Activated CD8-positive, alpha-beta memory T cell treated with anti-CD3 and anti-CD28 coated beads for 36 hours (primary cell): Measurements from ENCODE around the gene LAMC1. TPM values are rescaled to one million over a fixed set of nuclear protein-coding genes. Genes with fewer than 3 reads are reported as not detected.

Experiments used
- CTCF ChIA-PET: fragments of 350-600 bp; sonication (Branson Sonifier 250); formaldehyde crosslinking; loops from one replicate; lab custom pipeline; 2021; ENCODE audit warnings: antibody characterized with exemption; lab: Charles Lee
- POLR2A ChIA-PET: fragments of 350-600 bp; sonication (Branson Sonifier 250); formaldehyde crosslinking; loops from one replicate; lab custom pipeline; 2021; ENCODE audit warnings: antibody characterized with exemption; lab: Charles Lee
- total RNA-seq, 2 experiments: library from RNA; stranded (reverse); gene quantifications; one replicate each; pipeline ENCODE4 v1.2.3, GENCODE V29; 2021

LAMC1 gene
- total RNA-seq, 2 experiments from 2014 or later: 0.15 to 0.27 TPM

DNA sequence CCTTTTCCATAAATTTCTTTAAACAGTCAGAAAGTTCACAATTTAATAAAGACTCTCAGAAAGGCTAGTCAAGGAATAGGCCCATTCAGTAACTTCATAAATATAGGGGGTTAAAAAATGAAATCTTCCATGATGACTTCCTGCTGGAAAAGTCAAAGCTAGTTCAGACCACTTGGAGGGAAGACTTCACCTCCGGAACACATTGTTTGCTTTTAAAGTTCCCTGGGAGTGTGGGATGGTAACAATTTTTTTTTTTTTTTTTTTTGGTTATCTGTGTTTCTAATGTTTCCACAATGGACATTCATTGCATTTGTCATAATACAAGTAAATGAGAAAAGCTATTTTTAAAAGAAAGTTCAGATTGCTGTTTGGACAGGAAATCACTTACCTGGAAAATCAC lies 144.5 kb downstream of the LAMC1 start:
- CTCF ChIA-PET: no interaction called here

DNA sequence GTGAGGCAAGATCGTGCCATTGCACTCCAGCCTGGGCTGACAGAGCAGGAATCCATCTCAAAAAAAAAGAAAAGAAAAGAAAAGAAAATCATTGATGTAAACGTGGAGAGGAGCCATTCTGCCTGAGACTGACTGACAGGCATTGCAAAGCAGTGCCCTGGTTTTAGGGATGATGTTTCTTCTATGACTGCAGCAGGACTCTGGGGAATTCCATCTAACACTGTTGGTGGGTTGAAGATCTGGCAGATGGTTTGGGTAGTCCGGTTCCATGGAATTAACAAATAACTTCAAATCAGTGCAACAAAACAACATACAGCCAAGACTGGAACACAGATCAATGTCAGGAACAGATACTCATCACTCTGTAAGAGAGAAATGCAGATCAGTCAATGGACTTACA lies 145.1 kb downstream of the LAMC1 start:
- ChIA-PET CTCF (no interaction called here), POLR2A (no interaction called here)

More for the DNA sequence above, 144.5 kb downstream of the LAMC1 start:
- POLR2A ChIA-PET: no interaction called here

DNA sequence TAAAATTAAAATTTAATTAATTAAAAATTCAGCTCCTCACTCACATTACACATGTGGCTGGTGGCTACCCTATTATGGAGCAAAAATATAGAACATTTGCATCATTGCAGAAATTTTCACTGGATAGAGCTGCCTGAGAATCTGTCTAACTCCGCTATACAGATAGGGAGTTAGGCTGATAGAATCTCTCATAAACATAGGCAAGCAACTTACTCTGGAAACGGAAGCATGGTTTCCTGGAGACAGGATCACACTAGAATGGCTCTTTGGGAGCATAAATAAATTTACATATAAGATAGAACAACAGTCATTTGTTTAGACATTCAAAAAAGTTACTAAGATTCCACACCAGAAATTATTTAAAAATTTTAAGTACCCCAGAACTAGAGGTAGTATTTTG lies 150.6 kb downstream of the LAMC1 start:
- CTCF ChIA-PET: no interaction called here
- POLR2A ChIA-PET: no interaction called here

DNA sequence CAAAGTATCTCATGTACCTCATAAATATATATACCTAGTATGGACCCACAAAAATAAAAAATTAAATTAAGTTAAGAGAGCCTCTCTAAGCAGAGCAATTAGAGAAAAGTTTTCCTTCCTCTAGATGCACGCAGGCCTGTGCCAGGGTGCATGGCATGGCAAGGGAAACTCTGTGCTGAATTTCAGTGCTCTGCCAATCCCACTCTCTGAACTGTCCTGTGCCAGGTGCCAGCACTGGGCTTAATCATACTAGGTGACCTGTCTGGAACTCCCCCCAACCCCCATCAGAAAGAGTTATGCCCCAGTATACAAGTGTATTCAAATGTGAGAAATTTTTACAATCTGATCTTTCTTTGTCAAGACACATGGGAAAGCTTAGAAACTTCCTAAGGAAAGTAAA lies 152.4 kb downstream of the LAMC1 start:
- CTCF ChIA-PET: no interaction called here
- POLR2A ChIA-PET: no interaction called here

DNA sequence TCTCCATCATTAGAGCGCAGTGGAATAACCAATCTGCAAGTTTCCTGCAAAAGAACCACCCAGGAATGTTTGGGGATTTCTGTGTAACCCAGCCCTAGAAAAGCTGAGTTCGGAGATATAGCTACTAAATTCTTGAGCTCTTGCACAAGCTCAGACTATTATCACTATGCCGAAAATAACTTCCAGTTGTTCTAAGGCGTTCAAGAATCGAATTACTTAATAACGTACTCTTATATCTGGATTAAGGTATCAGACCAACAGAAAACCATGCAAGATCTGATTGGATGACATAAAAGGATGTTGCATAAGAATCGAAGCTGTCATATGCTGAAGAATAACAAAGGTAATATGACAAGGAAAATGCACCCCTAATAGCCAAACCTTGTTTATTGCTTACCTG lies 155.3 kb downstream of the LAMC1 start:
- ChIA-PET CTCF (no interaction called here), POLR2A (no interaction called here)

GRCh38 chr1:183179033-183179432 lies 155.8 kb downstream of the LAMC1 start:
- ChIA-PET POLR2A (no interaction called here), CTCF (interaction anchor here (0.7 kb wide), 1 partner anchor 1686 kb away, joined by 3 read pairs; no protein-coding TSS in a partner anchor)

DNA sequence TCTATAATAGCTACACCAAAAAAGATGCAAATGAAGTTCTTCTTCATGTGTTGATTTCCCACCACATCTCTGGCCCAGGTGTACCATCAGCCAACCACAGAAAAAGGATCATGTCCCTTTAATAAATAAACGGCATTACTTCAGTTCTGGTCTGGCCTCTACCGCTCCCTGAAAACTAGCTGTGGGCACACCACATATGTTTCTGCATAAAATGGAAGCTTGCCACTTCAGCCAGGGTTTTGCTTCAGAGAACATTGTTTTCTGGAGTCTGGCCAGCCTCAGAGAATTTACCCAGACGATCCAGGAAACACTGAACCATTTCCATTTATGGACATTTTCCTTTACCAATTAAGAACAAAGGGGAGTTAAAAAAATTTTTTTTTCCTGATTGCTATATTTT lies 157.0 kb downstream of the LAMC1 start:
- ChIA-PET POLR2A (no interaction called here), CTCF (no interaction called here)

DNA sequence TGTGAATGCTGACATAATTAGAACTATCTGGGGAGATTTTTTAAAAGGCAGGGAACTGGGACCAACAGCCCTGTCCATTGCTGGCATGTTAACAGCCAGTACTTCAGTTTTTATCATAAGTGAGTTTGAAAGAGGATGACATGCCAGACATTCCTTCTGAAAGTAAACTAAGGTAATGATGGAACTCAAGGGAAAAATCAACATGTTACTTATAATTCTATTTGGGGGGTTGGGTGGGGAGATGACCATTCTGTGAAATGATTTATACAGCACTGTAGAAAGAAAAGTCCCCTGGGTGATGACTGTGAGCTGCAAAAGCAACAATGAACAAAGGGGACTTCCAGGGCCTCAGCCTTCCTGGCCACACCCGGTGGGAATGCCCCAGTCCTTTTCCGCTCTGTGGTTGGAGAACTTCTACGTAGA lies 157.4 kb downstream of the LAMC1 start:
- POLR2A ChIA-PET: no interaction called here
- CTCF ChIA-PET: no interaction called here

DNA sequence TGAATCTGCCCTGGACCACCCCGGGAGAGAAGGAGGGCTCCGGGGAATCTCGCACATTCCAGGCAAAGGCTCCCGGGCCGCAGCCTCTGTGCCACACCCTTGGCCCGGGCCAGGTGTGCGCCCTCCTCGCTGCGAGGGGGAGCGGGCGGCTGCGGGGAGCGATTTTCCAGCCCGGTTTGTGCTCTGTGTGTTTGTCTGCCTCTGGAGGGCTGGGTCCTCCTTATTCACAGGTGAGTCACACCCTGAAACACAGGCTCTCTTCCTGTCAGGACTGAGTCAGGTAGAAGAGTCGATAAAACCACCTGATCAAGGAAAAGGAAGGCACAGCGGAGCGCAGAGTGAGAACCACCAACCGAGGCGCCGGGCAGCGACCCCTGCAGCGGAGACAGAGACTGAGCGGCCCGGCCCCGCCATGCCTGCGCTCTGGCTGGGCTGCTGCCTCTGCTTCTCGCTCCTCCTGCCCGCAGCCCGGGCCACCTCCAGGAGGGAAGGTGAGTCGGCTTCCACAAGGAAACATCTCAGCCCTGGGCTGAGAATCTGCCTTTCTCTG lies 162.8 kb downstream of the LAMC1 start, which contains the start of gene LAMC2:
TSS of gene LAMC2 (plus strand) at position 324 of the 550 bp plus-strand sequence. CDS start at position 413, 89 bp downstream.
- ChIA-PET POLR2A (no interaction called here), CTCF (no interaction called here)

- ChIA-PET CTCF (no interaction called here), POLR2A (no interaction called here)
Observed at GRCh38 chr1:183186841-183187240, 163.6 kb downstream of the LAMC1 start.

DNA sequence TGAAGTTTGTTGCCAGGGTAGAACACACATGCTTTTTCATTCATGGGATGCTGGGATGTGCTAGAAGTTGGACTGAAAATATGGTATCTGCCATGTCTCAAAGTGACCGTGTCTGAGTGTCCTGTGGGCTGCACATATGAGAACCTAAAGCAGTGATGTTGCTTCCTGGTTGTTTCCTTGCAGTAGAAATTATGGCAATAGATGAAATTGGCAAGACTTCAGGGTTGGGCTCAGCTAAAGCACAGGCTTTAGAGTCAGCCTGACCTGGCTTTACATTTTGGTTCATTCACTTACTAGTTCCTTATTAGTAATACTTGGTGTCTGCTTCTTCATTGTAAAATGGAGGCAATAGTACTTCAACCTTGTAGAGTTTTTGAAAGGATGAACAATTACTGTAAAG lies 165.0 kb downstream of the LAMC1 start:
- ChIA-PET CTCF (no interaction called here), POLR2A (no interaction called here)

DNA sequence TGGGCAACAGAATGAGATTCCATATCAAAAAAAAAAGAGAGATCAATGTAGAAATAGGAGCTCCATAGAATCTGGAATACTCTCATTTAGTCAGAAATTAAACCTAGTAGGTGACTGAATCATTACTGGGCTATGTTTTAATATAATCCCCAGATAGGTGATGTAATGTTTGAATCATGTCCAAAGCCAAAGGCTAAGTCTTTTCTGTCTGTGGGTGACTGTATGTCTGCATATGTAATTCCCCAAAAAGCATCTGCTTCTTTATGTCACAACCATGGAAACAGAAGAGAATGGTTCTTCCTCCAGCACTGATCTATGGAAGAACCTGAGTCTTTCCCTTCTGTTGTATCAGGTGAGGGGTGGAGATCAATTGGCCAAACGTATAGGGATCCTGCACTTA lies 168.6 kb downstream of the LAMC1 start:
- POLR2A ChIA-PET: no interaction called here
- CTCF ChIA-PET: no interaction called here

GRCh38 chr1:183193963-183194525 lies 170.8 kb downstream of the LAMC1 start:
- ChIA-PET CTCF (no interaction called here), POLR2A (no interaction called here)

DNA sequence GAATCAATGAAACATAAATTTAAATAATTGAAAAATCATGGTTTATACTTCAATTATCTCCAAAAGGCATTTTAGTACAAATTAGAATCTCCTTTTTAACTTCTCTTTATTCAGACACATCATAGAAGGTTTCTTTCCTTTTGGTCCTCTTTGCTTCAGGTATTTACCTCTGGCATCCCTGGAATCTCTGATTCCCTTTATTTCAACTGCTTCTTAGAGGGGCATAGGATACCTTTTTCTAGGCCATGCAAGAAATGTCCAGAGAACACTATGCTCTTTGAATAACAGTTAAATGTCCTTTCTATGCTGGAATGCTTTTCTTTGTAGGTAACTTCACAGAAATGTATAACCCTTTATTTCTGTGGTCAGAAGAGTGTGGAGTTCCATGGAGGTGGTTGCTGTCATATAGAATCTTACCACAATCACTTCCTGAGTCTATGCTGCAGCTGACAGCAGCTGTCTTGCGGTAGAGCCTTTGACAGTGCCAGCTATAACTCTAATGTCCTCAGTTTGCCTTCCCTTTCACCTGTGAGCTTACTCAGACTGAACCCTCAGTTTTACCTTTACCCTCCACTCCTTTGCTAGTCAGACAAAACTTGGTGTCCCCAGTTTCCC lies 171.4 kb downstream of the LAMC1 start:
- ChIA-PET CTCF (no interaction called here), POLR2A (no interaction called here)

- CTCF ChIA-PET: no interaction called here
Observed at GRCh38 chr1:183195142-183195574, 171.9 kb downstream of the LAMC1 start.

More at GRCh38 chr1:183195142-183195574, 171.9 kb downstream of the LAMC1 start:
- POLR2A ChIA-PET: no interaction called here

Other genes starting within 250 kb of the LAMC1 start
- gene NPL, start 233.6 kb upstream of the LAMC1 start, total RNA-seq: 1 to 10 TPM; 7.3 to 8.4 TPM
- 100 to 1,000 TPM; 335 to 338 TPM for gene DHX9, start 184.1 kb upstream of the LAMC1 start, total RNA-seq
- gene SHCBP1L, start 70.3 kb upstream of the LAMC1 start, total RNA-seq: not detected
- not detected for gene LAMC2, start 162.8 kb downstream of the LAMC1 start, total RNA-seq